ENCODE measurements around the gene RAB35.

GRCh38 chr12:120077260-120077659, 39.3 kb downstream of the RAB35 start:
- no peak for TF ChIP-seq CTCF (IDR thresholded peaks at IDR 0.05; ENCODE audit: insufficient read depth, low read length)
- TF ChIP-seq SPI1 (IDR thresholded peaks at IDR 0.05; ENCODE audit: borderline replicate concordance, low read depth): no peak

Data from HL-60 (cell line).